SU-DHL-6 (cell line): ENCODE data around the gene DEDD2.

Source experiments
- H2AFZ ChIP-seq: fragments of 200-600 bp; sonication (generic); 2 replicates; pipeline ENCODE4 v1.6.1; 2014; ENCODE audit warnings: low read depth, mild to moderate bottlenecking, moderate library complexity, mixed read lengths, antibody characterized with exemption, low read length; ENCODE audit not compliant: severe bottlenecking
- H3F3A ChIP-seq: fragments of 200-600 bp; shearing (Covaris generic); 2 replicates; pipeline ENCODE4 v1.6.0; 2016; ENCODE audit warnings: antibody characterized with exemption, mild to moderate bottlenecking; ENCODE audit not compliant: insufficient read depth
- H3K27ac ChIP-seq: fragments of 200-600 bp; sonication (generic); 2 replicates; pipeline ENCODE4 v1.5.1; 2016; ENCODE audit warnings: low read depth, mild to moderate bottlenecking, low read length, moderate library complexity, mixed read lengths
- H3K27me3 ChIP-seq: fragments of 200-600 bp; sonication (generic), shearing (Covaris generic); 2 replicates; pipeline ENCODE4 v1.6.0; 2014; ENCODE audit warnings: mild to moderate bottlenecking, low read length
- H3K36me3 ChIP-seq: fragments of 200-600 bp; sonication (generic); 2 replicates; pipeline ENCODE4 v1.6.1; 2014; ENCODE audit warnings: mild to moderate bottlenecking, low read length, mixed read lengths
- H3K4me2 ChIP-seq: fragments of 300-600, 200-600 bp; shearing (Covaris generic), sonication (generic); 2 replicates; pipeline ENCODE4 v1.6.0; 2014; ENCODE audit warnings: low read length, low read depth, mild to moderate bottlenecking; ENCODE audit not compliant: poor library complexity, severe bottlenecking
- H3K4me3 ChIP-seq: fragments of 200-600 bp; sonication (generic); 2 replicates; pipeline ENCODE4 v1.5.1; 2014; ENCODE audit warnings: antibody characterized with exemption, low read length, mild to moderate bottlenecking, mixed read lengths; ENCODE audit not compliant: insufficient read depth, poor library complexity, severe bottlenecking
- H3K79me2 ChIP-seq: fragments of 200-600 bp; sonication (generic); 2 replicates; pipeline ENCODE4 v1.6.1; 2014; ENCODE audit warnings: mild to moderate bottlenecking, low read length, moderate library complexity; ENCODE audit not compliant: insufficient read depth
- H3K9ac ChIP-seq: fragments of 200-600 bp; sonication (generic); 2 replicates; pipeline ENCODE4 v1.7.0; 2014; ENCODE audit warnings: mild to moderate bottlenecking, low read length
- H3K9me2 ChIP-seq: fragments of 200-600 bp; sonication (generic); replicated peaks from 2 replicates; pipeline ENCODE4 v1.6.1; 2014; ENCODE audit warnings: low read length; ENCODE audit not compliant: insufficient read depth
- H3K9me3 ChIP-seq: fragments of 200-600 bp; sonication (generic); 2 replicates; pipeline ENCODE4 v1.6.1; 2014; ENCODE audit warnings: low read length, mixed read lengths; ENCODE audit not compliant: insufficient read depth
- H4K20me1 ChIP-seq: fragments of 200-600 bp; sonication (generic); 2 replicates; pipeline ENCODE4 v1.6.1; 2014; ENCODE audit warnings: low read depth, mild to moderate bottlenecking, antibody characterized with exemption, low read length, moderate library complexity, mixed read lengths
- CTCF ChIP-seq: fragments of 200-600 bp; sonication (generic); IDR thresholded peaks from one replicate; pipeline ENCODE4 v1.5.1; 2017; ENCODE audit warnings: antibody characterized with exemption, mild to moderate bottlenecking, low read length, moderate library complexity; ENCODE audit not compliant: insufficient read depth, poor library complexity, severe bottlenecking
- EZH2phosphoT487 ChIP-seq: fragments of 200-600 bp; sonication (generic), shearing (Covaris generic); conservative IDR thresholded peaks from 2 replicates; pipeline ENCODE4 v1.6.1; 2018; ENCODE audit warnings: mild to moderate bottlenecking, antibody characterized with exemption, low read length, moderate library complexity, mixed read lengths

Gene DEDD2

DNA sequence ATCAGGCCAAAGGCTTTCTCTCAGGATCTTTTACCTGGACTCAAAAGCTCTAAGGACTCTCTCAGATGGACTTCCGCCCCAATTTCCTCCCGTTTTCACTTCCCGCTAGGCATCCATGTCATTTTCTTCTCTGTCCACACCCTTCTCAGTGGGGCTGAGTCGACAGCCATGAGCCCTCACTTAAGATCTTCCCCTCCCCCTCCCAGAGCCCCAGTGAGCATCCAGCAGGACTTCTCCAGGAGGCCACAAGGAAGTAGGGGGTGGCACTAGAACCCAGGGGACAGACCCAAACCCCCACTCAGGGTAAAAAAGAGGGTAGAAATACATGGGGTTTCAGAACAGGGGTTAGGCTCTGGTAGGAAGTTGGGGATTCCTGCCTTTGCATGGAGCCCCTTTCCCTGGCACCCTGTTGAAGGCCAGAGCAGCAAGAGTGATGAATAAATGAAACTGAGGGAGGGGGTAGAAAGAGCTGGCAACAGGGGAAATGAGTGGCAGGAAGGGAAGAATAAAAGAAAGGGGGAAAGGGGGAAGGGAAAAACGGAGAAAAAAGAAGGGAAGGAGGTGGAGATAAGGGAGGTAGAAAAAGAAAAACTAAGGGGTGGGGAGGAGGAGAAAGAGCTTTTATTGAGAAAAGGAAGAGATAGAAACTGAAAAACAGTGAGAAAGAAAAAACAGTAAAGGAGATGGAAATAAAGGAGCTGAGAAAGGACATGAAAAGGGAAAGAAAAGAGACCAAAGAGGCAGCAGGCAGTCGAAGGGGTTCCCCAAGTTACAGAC, 42.3 kb downstream of the DEDD2 start:
- no peak for TF ChIP-seq CTCF
- no peak for TF ChIP-seq EZH2phosphoT487
- Histone ChIP-seq H3K9ac (no peak overlapping the region), H3K9me2 (no peaks in the 10 kb centered on the region), H2AFZ (no peak overlapping the region), H3K79me2 (no peaks in the 10 kb centered on the region), H3K4me2 (no peak overlapping the region), H3K27ac (no peak overlapping the region), H4K20me1 (no peaks in the 10 kb centered on the region), H3K36me3 (no peaks in the 10 kb centered on the region), H3K9me3 (no peaks in the 10 kb centered on the region), H3F3A (0 out of 2 replicates have a peak, but pooled peaks cover 5% of the 10 kb centered on the region), H3K27me3 (peaks cover 3% of the 10 kb centered on the region; the same call in 1 of the 2 replicates), H3K4me3 (no peak overlapping the region)

DNA sequence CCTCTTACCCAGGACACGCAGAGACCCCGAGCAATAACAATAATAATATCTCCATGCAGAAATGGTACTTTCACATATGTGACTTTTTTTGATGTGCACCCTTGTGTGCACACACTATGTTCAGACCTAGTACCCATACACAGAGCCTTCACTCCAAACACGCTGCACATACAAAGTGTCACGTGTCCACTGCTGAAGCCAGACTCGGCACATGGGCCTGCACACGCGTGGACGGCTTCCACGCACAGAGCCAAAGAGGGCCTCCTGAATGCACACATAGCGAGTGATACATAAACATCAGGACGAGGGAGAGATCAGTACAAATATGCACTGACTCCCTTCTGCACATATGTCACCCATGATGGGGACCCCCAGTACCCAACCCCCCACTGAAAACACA, 43.3 kb downstream of the DEDD2 start:
- H3K9me3 ChIP-seq, result no peaks in the 10 kb centered on the region
- TF ChIP-seq CTCF (no peak), EZH2phosphoT487 (no peak)
- H4K20me1 ChIP-seq, result no peaks in the 10 kb centered on the region
- H3K9me2 ChIP-seq, result no peaks in the 10 kb centered on the region
- no peak overlapping the region for H2AFZ ChIP-seq
- no peaks in the 10 kb centered on the region for H3K79me2 ChIP-seq
- peaks cover 3% of the 10 kb centered on the region; the same call in 1 of the 2 replicates for H3K27me3 ChIP-seq
- no peak overlapping the region for H3K4me3 ChIP-seq
- H3K36me3 ChIP-seq, result no peaks in the 10 kb centered on the region
- H3F3A ChIP-seq, result 0 out of 2 replicates have a peak, but pooled peaks cover 5% of the 10 kb centered on the region
- H3K9ac ChIP-seq, result no peak overlapping the region
- no peak overlapping the region for H3K4me2 ChIP-seq
- H3K27ac ChIP-seq, result no peak overlapping the region

DNA sequence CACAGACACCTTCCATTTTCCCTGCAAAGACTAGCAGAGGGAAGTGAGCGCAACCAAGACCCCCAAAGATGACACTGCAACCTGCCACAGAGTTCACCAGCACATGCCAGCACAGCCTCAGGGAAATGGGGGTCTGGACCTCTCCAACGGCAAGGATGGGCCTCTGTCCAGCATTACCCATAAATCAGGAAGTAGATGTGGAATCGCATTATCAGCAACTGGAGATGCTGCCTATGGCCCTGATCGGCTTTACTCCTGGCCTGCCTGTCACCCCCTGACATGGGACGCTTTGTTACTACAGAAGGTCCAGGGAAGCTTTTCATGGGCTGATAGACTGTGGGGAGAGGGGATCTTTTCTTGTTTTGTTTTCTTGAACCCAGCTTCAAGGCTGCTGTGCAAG, 43.8 kb downstream of the DEDD2 start:
- H4K20me1 ChIP-seq, result no peaks in the 10 kb centered on the region
- no peak overlapping the region for H3K9ac ChIP-seq
- no peaks in the 10 kb centered on the region for H3K36me3 ChIP-seq
- no peak for TF ChIP-seq CTCF
- TF ChIP-seq EZH2phosphoT487, result no peak
- H2AFZ ChIP-seq, result no peak overlapping the region
- 0 out of 2 replicates have a peak, but pooled peaks cover 3% of the 10 kb centered on the region for H3F3A ChIP-seq
- H3K79me2 ChIP-seq, result no peaks in the 10 kb centered on the region
- no peaks in the 10 kb centered on the region for H3K9me3 ChIP-seq
- no peak overlapping the region for H3K4me3 ChIP-seq
- peaks cover 3% of the 10 kb centered on the region; the same call in 1 of the 2 replicates for H3K27me3 ChIP-seq
- H3K27ac ChIP-seq, result no peak overlapping the region
- no peaks in the 10 kb centered on the region for H3K9me2 ChIP-seq
- no peak overlapping the region for H3K4me2 ChIP-seq
